ENCODE measurements around the gene PSMD8. TPM values are rescaled to one million over a fixed set of nuclear protein-coding genes. Genes with fewer than 3 reads are reported as not detected.
"Not testable (repeated sequence)": the region's sequence is repeated elsewhere in the genome, so short reads cannot be mapped to it uniquely, and the experiment has no call there.

The PSMD8 gene
- total RNA-seq, 2 experiments from 2014 or later, result 167 to 178 TPM

- Mint-ChIP-seq H3K27ac (peak overlapping the region; percentile 56), H3K4me1 (peaks cover 26% of the 10 kb centered on the region), H3K27me3 (no peaks in the 10 kb centered on the region), H3K4me3 (no peak overlapping the region), H3K9me3 (no peaks in the 10 kb centered on the region), H3K36me3 (ENCODE audit: low read depth) (peaks cover 33% of the 10 kb centered on the region)
- no peak for DNase-seq
- CTCF ChIA-PET, result interaction anchor here (1.2 to 3.8 kb wide), 3 partner anchors 38 to 525 kb away, joined by 3 to 54 read pairs (median 5); partner anchors contain the start of genes MRPS12 and SARS2
- POLR2A ChIA-PET, result interaction anchor here (0.8 to 4.2 kb wide), 5 partner anchors 11 to 31 kb away, joined by 3 to 35 read pairs (median 12); partner anchors contain the start of genes PSMD8 and RASGRP4
These were observed 30.9 kb downstream of the PSMD8 start for GRCh38 chr19:38405276-38405675.

DNA sequence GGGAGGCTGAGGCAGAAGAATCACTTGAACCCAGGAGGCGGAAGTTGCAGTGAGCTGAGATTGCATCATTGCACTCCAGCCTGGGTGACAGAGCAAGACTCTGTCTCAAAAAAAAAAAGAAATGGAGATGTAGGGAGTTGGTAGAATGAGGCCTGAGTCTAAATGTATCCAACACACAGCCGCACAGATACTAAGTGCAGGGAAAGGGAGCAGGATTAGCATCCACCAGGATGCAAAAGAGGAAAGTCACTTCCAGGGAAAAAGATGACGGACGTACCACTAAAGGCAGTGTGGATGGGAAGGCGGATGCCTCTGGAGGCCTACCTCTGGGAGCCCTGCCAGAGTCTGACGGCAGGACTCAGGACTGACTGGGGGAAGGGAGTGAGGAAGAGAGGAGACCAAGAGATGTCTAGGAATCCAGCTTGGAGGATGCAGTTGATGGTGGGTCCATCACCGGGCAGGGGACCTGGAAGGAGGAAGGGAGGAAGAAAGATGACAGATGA lies 35.3 kb downstream of the PSMD8 start:
- POLR2A ChIA-PET, result interaction anchor here (1.1 kb wide), 1 partner anchor 14 kb away, joined by 5 read pairs; no protein-coding TSS in a partner anchor
- H3K9me3 Mint-ChIP-seq, result no peaks in the 10 kb centered on the region
- H3K27ac Mint-ChIP-seq, result no peak overlapping the region

GRCh38 chr19:38410407-38410806 lies 36.0 kb downstream of the PSMD8 start:
- H3K27me3 Mint-ChIP-seq, H3K4me1 Mint-ChIP-seq, DNase-seq, H3K27ac Mint-ChIP-seq, H3K9me3 Mint-ChIP-seq, H3K4me3 Mint-ChIP-seq, POLR2A ChIA-PET: not testable (repeated sequence)
- peaks cover 39% of the 10 kb centered on the region for H3K36me3 Mint-ChIP-seq (ENCODE audit: low read depth)
- CTCF ChIA-PET, result interaction anchor here (0.7 kb wide), 1 partner anchor 277 kb away, joined by 3 read pairs; no protein-coding TSS in a partner anchor

More for the DNA sequence above, 35.3 kb downstream of the PSMD8 start:
- Mint-ChIP-seq H3K36me3 (ENCODE audit: low read depth) (peaks cover 42% of the 10 kb centered on the region), H3K27me3 (no peaks in the 10 kb centered on the region), H3K4me3 (no peak overlapping the region), H3K4me1 (peaks cover 6% of the 10 kb centered on the region)
- no peak for DNase-seq
- CTCF ChIA-PET, result interaction anchor here (0.7 kb wide), 1 partner anchor 278 kb away, joined by 3 read pairs; no protein-coding TSS in a partner anchor

GRCh38 chr19:38411041-38411712 lies 36.8 kb downstream of the PSMD8 start:
- Mint-ChIP-seq H3K27ac (no peak overlapping the region), H3K4me1 (no peaks in the 10 kb centered on the region), H3K4me3 (no peak overlapping the region), H3K36me3 (ENCODE audit: low read depth) (peaks cover 37% of the 10 kb centered on the region), H3K27me3 (no peaks in the 10 kb centered on the region), H3K9me3 (no peaks in the 10 kb centered on the region)
- no peak for DNase-seq
- ChIA-PET CTCF (no interaction called here), POLR2A (interaction anchor here (1.6 kb wide), 1 partner anchor 8 kb away, joined by 4 read pairs; the partner anchor contains the start of gene FAM98C)

DNA sequence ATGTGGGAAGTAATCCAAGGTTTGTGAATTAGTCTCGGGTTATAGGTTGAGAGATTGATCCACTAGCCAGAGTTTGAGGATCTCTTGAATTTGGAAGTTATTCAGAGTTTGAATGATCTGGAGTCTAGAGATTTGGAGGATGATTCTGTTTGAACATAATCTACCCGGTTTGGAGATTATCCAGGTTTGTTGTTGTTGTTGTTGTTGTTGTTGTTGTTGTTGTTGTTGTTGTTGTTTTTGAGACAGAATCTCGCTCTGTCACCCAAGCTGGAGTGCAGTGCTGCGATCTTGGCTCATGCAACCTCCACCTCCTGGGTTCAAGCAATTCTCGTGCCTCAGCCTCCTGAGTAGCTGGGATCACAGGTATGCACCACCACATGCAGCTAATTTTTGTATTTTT lies 37.5 kb downstream of the PSMD8 start:
- not testable (repeated sequence) for H3K27me3 Mint-ChIP-seq, H3K9me3 Mint-ChIP-seq, H3K4me3 Mint-ChIP-seq, H3K27ac Mint-ChIP-seq, H3K4me1 Mint-ChIP-seq, DNase-seq
- peaks cover 41% of the 10 kb centered on the region for H3K36me3 Mint-ChIP-seq (ENCODE audit: low read depth)
- ChIA-PET POLR2A (interaction anchor here (1.6 kb wide), 1 partner anchor 9 kb away, joined by 4 read pairs; the partner anchor contains the start of gene FAM98C), CTCF (interaction anchor here (2.9 kb wide), 1 partner anchor 9 kb away, joined by 16 read pairs; the partner anchor contains the start of gene FAM98C)

GRCh38 chr19:38412491-38412890 lies 38.1 kb downstream of the PSMD8 start:
- Mint-ChIP-seq H3K27me3 (no peaks in the 10 kb centered on the region), H3K9me3 (no peaks in the 10 kb centered on the region), H3K36me3 (ENCODE audit: low read depth) (peaks cover 42% of the 10 kb centered on the region), H3K4me1 (peaks cover 11% of the 10 kb centered on the region), H3K4me3 (no peak overlapping the region), H3K27ac (no peak overlapping the region)
- ChIA-PET CTCF (interaction anchor here (2.9 kb wide), 1 partner anchor 9 kb away, joined by 16 read pairs; the partner anchor contains the start of gene FAM98C), POLR2A (interaction anchor here (1.6 kb wide), 1 partner anchor 10 kb away, joined by 4 read pairs; the partner anchor contains the start of gene FAM98C)
- no peak for DNase-seq

DNA sequence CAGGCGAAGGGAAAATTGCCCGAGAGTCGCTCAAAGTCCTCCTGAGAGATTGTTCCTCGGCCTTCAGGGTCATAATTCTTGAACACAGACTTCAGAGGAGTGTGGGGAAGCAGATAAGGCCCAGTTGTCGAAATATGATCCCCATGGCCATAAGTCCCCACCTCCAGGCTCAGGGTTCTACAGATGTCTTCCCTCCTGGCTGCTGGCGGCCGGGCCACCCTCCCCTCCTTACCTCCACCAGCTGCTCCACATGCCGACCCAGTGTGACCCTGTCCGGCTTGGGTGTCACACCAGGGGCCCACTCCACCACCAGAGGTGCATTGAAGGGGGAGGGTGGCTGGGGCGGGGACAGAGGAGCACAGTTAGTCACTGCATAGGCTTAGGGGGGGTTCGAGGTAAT lies 38.6 kb downstream of the PSMD8 start:
- Mint-ChIP-seq H3K27me3 (no peaks in the 10 kb centered on the region), H3K9me3 (no peaks in the 10 kb centered on the region), H3K36me3 (ENCODE audit: low read depth) (peaks cover 39% of the 10 kb centered on the region), H3K27ac (no peak overlapping the region), H3K4me3 (no peak overlapping the region), H3K4me1 (peaks cover 16% of the 10 kb centered on the region)
- no peak for DNase-seq
- POLR2A ChIA-PET, result interaction anchor here (1.6 kb wide), 1 partner anchor 10 kb away, joined by 4 read pairs; the partner anchor contains the start of gene FAM98C
- CTCF ChIA-PET, result interaction anchor here (2.9 kb wide), 1 partner anchor 10 kb away, joined by 16 read pairs; the partner anchor contains the start of gene FAM98C

DNA sequence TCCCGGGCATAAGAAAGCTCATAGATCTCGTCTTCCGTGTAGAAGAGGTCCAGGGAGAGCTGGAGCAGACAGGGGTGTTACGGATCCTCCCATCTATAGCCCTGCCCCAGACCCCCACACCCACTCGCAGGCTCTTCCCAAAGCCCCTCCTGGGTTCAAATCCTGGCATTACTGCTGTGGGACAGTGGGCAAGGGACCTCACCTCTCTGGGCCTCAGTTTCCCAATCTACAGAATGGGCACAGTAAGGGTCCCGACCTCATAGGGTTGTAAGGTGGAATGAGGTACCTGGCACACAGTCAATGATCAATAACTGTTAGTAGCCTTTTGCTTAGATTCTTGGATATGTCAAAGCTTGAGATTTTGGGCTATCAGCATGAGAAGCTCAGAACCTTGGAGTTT lies 39.0 kb downstream of the PSMD8 start:
- Mint-ChIP-seq H3K9me3 (no peaks in the 10 kb centered on the region), H3K4me3 (no peak overlapping the region), H3K4me1 (peaks cover 20% of the 10 kb centered on the region), H3K36me3 (ENCODE audit: low read depth) (peaks cover 37% of the 10 kb centered on the region), H3K27me3 (no peaks in the 10 kb centered on the region), H3K27ac (no peak overlapping the region)
- CTCF ChIA-PET, result interaction anchor here (2.9 kb wide), 1 partner anchor 10 kb away, joined by 16 read pairs; the partner anchor contains the start of gene FAM98C
- no peak for DNase-seq
- POLR2A ChIA-PET, result interaction anchor here (0.9 kb wide), 1 partner anchor 17 kb away, joined by 4 read pairs; no protein-coding TSS in a partner anchor

- Mint-ChIP-seq H3K4me1 (peaks cover 30% of the 10 kb centered on the region), H3K27ac (peak overlapping the region; percentile 82), H3K27me3 (no peaks in the 10 kb centered on the region), H3K4me3 (peak overlapping the region; percentile 72), H3K36me3 (ENCODE audit: low read depth) (peaks cover 21% of the 10 kb centered on the region), H3K9me3 (no peaks in the 10 kb centered on the region)
- CTCF ChIA-PET, result interaction anchor here (0.9 kb wide), 1 partner anchor 14 kb away, joined by 5 read pairs; the partner anchor contains the start of gene FAM98C
- no peak for DNase-seq
- POLR2A ChIA-PET, result interaction anchor here (1.5 to 1.6 kb wide), 2 partner anchors 9 to 14 kb away, joined by 5 to 9 read pairs; partner anchors contain the start of genes FAM98C and RASGRP4
These were observed 42.8 kb downstream of the PSMD8 start for GRCh38 chr19:38417146-38417543.

- no peaks in the 10 kb centered on the region for H3K27me3 Mint-ChIP-seq
- ChIA-PET CTCF (interaction anchor here (0.9 to 2.8 kb wide), 2 partner anchors 15 kb away, joined by 5 to 11 read pairs; partner anchors contain the start of gene FAM98C), POLR2A (interaction anchor here (1.3 to 1.6 kb wide), 3 partner anchors 8 to 15 kb away, joined by 4 to 9 read pairs (median 5); partner anchors contain the start of genes FAM98C and RASGRP4)
- peak overlapping the region; percentile 72 for H3K4me3 Mint-ChIP-seq
- peak; percentile 82 for DNase-seq
- peaks cover 30% of the 10 kb centered on the region for H3K4me1 Mint-ChIP-seq
- H3K27ac Mint-ChIP-seq, result peak overlapping the region; percentile 82
- no peaks in the 10 kb centered on the region for H3K9me3 Mint-ChIP-seq
- peaks cover 16% of the 10 kb centered on the region for H3K36me3 Mint-ChIP-seq (ENCODE audit: low read depth)
These were observed 43.5 kb downstream of the PSMD8 start for GRCh38 chr19:38417544-38418506.

GRCh38 chr19:38420935-38421334 lies 46.6 kb downstream of the PSMD8 start:
- ChIA-PET CTCF (interaction anchor here (2.8 kb wide), 1 partner anchor 18 kb away, joined by 11 read pairs; the partner anchor contains the start of gene FAM98C), POLR2A (interaction anchor here (2.7 kb wide), 1 partner anchor 18 kb away, joined by 12 read pairs; the partner anchor contains the start of gene FAM98C)
- H3K27ac Mint-ChIP-seq, result no peak overlapping the region
- H3K9me3 Mint-ChIP-seq, result no peaks in the 10 kb centered on the region
- DNase-seq, result no peak
- peaks cover 36% of the 10 kb centered on the region for H3K4me1 Mint-ChIP-seq
- peaks cover 13% of the 10 kb centered on the region for H3K36me3 Mint-ChIP-seq (ENCODE audit: low read depth)
- no peak overlapping the region for H3K4me3 Mint-ChIP-seq
- H3K27me3 Mint-ChIP-seq, result no peaks in the 10 kb centered on the region

DNA sequence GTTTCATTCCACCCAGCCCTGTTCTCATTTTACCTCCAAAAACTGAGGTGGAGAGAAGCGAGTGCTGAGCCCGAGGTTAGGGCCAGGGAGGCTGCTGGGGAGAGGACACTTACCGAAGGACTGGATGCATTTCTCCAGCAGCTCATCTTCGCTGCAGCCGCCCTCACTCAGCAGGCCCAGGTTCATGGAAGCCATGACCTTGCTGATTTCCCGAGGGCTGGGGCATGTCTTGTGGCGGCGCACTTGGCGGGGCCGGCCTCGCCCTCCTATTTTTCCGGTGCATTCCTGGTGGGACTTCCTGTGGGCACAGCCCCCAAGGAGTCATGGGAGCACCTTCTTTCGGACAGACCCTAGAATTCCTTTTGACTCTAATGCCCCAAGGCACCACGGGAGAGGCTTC lies 47.5 kb downstream of the PSMD8 start:
- H3K36me3 Mint-ChIP-seq (ENCODE audit: low read depth), result peaks cover 9% of the 10 kb centered on the region
- H3K27me3 Mint-ChIP-seq, result no peaks in the 10 kb centered on the region
- H3K4me1 Mint-ChIP-seq, result peaks cover 38% of the 10 kb centered on the region
- DNase-seq, result no peak
- POLR2A ChIA-PET, result interaction anchor here (2.7 kb wide), 1 partner anchor 19 kb away, joined by 12 read pairs; the partner anchor contains the start of gene FAM98C
- H3K9me3 Mint-ChIP-seq, result no peaks in the 10 kb centered on the region
- H3K4me3 Mint-ChIP-seq, result no peak overlapping the region
- no peak overlapping the region for H3K27ac Mint-ChIP-seq
- CTCF ChIA-PET, result no interaction called here
